SIG-M5 treated with dmso at 0.1 percent for 504 hours (cell line): ENCODE results near the gene HBE1.
"Not testable (repeated sequence)": the region's sequence is repeated elsewhere in the genome, so short reads cannot be mapped to it uniquely, and the experiment has no call there.

ENCODE experiments used
- DNase-seq: peaks from one replicate; lab custom pipeline; 2025; ENCODE audit not compliant: unreplicated experiment; lab: John Stamatoyannopoulos, UW

HBE1 gene

GRCh38 chr11:5254023-5254422 is 15.7 kb downstream of the HBE1 start:
- DNase-seq: not testable (repeated sequence)

- DNase-seq: not testable (repeated sequence)
Measured at GRCh38 chr11:5253440-5253839, 16.3 kb downstream of the HBE1 start.

GRCh38 chr11:5252919-5253265 is 16.9 kb downstream of the HBE1 start:
- no peak for DNase-seq

- DNase-seq: no peak
Measured at GRCh38 chr11:5252192-5252918, 17.4 kb downstream of the HBE1 start.

- no peak for DNase-seq
Measured at GRCh38 chr11:5251746-5252145, 18.0 kb downstream of the HBE1 start.

DNA sequence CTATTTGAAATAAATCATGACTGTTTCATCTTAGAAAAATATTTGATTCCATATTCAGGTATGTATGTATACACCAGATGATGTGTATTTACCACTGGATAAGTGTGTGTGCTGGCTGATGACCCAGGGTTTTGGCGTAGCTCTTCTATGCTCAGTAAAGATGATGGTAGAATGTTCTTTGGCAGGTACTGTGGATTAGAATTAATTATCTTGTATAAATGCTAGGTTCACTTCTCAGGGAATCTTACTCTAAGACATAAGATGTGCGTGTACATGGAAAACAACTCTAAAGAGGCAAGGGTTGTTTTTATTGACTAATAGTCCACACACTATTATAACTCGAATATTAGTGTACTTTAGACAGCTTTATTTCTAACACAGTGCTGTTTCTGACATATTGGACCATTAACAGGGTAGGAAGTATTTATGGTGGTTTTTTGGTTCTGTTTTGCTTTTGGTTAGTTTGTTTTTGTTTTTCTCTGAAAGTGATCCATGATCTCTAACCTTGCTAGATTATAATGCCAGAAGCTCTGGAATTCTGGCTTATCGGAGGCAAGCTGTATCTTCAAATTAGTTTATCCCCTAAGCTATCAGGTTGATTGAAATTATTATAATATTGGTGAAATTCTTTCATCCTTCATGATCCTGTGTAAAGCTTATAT is 19.1 kb downstream of the HBE1 start:
- DNase-seq: no peak

DNA sequence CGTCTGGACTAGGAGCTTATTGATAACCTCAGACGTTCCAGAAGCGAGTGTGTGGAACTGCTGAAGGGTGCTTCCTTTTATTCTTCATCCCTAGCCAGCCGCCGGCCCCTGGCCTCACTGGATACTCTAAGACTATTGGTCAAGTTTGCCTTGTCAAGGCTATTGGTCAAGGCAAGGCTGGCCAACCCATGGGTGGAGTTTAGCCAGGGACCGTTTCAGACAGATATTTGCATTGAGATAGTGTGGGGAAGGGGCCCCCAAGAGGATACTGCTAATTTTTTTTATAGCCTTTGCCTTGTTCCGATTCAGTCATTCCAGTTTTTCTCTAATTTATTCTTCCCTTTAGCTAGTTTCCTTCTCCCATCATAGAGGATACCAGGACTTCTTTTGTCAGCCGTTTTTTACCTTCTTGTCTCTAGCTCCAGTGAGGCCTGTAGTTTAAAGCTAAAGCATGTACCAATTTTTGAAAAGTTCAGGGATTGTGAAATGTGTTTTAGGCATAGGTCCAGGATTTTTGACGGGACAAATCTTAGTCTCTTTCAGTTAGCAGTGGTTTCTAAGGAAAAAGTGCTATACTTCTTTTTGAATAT is 19.8 kb downstream of the HBE1 start, which contains the start of gene HBG1:
Gene HBG1 (minus strand): TSS at position 51 of the 590 bp plus-strand sequence. CDS start 53 bp downstream, outside the sequence.
- DNase-seq: not testable (repeated sequence)

- DNase-seq: not testable (repeated sequence)
Measured at GRCh38 chr11:5248498-5248897, 21.2 kb downstream of the HBE1 start.

DNA sequence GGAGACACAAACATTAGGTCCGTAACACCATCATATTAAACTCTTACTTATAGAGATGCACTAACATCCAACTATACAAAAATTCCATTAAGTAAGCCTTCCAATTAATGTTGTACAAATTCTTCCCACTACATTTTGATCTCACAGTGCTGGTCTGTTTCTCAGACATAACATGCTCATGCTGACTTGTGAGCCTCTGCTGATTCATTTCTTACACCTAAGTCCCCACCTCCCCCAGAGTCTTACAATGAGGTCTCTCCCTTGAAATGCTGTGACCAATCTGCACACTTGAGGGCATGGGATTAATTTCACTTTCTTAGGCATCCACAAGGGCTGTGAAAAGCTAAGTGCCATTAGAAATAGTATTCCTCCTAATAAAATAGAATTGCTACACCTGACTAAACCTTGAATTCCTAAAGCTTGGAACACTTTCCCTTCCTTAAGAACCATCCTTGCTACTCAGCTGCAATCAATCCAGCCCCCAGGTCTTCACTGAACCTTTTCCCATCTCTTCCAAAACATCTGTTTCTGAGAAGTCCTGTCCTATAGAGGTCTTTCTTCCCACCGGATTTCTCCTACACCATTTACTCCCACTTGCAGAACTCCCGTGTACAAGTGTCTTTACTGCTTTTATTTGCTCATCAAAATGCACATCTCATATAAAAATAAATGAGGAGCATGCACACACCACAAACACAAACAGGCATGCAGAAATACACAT is 22.1 kb downstream of the HBE1 start:
- no peak for DNase-seq

DNA sequence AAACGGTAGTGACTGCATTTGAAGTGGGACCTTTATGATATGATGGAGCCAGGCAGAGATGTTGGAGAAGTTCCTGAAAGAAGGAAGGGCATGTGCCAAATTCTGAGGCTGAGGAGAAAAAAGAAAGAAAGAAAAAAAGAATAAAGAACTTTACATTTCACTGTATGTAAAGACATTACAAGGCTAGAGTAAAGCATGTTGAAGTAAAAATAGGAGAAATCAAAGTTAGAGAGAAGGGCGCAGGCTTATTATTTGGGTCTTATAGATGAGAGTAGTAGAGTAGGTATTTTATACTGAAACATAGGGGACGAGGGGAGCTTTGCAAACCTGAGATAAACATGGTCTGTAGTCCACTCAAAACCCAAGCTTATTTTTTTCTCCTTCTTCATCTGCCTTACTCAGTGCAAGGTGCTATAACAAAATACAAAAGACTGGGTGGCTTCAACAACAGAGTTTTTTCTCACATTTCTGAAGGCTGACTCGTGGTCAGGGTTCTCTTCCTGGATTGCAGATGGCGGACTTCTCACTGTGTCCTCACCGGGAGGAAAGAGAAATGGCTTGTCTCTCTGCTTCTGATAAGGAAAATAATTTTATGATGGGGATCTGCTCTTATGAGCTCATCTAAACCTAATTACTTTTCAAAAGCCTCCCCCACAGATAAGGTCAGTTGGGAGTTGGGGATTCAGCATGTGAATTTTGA is 22.8 kb downstream of the HBE1 start:
- no peak for DNase-seq

GRCh38 chr11:5245155-5245554 is 24.6 kb downstream of the HBE1 start:
- no peak for DNase-seq

GRCh38 chr11:5243816-5244180 is 25.9 kb downstream of the HBE1 start:
- DNase-seq: no peak

- no peak for DNase-seq
Measured at GRCh38 chr11:5242933-5243815, 26.6 kb downstream of the HBE1 start.

DNA sequence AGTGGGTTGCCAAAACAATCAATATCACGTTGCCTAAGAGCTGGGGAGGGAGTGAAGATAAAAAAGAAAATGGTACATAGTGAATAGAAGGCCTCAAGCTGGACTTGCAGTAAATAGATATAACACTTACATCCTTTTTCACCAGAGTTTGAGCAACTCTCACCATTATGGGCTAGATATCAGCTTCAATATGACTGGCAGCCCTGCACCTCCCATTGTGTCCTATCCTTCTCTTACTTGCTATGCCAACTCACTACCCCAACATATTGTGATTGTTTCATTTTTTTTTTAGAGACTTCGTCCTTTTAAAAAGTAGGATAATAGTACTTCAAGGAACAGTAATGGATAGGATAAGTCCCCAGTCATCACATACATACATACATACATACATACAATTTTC is 27.5 kb downstream of the HBE1 start:
- DNase-seq: no peak

DNA sequence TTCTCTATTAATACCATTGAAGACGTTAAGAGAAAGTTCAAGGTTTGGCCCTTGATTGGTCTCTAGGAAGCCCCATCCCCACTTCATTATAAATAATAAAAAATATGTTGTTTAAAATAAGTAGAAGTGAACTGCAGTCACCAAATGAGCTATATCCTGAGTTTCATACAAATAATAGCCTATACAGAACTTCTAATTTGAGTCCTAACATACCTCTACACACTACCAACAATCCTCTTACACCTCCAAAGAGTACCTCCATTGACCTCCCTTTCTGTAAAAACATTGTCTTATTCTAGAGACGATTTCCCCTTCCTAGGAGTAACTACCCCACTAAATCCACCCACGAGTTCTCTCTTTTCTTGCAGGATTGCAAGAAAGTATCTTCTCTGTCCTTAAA is 28.3 kb downstream of the HBE1 start:
- DNase-seq: no peak

DNA sequence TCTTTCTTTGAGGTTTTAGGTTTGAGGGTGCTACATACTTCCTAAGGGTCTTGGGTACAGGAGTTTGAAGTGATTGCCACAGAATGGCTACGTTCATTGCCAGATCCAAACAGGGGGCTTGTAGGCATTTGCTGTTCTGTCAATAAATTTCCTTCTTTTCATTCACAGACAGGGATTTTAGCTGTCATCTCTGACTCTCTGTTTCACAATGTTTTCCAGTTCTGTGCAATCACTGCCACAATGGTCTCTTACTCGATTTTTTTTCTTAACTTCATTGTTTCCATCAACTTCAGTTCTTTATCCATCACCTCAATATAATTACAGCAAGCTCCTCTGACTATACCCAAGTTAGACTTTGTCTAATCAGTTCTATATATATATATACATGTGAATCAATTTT is 29.3 kb downstream of the HBE1 start:
- DNase-seq: no peak

DNA sequence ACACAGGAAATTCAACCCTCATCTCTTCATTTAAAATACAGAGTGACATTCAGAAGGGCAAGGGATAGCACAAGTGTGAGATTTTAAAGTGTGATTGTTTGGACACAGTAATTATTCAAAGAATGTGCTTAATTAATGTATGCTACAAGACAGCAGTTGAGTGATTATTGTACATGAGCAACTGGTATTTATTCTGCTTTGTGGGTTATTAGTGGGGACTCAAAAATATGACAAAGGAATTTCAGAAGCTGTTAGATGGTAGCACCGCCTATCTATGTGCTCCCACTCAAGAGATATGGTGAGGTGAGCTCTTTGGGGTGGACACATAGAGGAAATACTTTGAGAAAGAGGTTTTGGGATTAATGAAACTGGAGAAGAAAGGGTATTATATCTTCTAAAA is 29.7 kb downstream of the HBE1 start:
- DNase-seq: no peak

- no peak for DNase-seq
Measured at GRCh38 chr11:5239046-5239445, 30.7 kb downstream of the HBE1 start.

- no peak for DNase-seq
Measured at GRCh38 chr11:5238486-5238885, 31.3 kb downstream of the HBE1 start.

DNA sequence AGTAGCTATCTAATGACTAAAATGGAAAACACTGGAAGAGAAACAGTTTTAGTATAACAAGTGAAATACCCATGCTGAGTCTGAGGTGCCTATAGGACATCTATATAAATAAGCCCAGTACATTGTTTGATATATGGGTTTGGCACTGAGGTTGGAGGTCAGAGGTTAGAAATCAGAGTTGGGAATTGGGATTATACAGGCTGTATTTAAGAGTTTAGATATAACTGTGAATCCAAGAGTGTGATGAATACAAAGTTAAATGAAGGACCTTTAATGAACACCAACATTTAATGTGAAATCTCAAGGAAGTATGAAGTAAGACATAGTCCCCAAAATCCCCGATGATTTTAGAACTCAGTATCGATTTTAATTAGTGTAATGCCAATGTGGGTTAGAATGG is 32.3 kb downstream of the HBE1 start:
- DNase-seq: no peak
